ENCODE results near the gene ALDH18A1.

ALDH18A1 gene

DNA sequence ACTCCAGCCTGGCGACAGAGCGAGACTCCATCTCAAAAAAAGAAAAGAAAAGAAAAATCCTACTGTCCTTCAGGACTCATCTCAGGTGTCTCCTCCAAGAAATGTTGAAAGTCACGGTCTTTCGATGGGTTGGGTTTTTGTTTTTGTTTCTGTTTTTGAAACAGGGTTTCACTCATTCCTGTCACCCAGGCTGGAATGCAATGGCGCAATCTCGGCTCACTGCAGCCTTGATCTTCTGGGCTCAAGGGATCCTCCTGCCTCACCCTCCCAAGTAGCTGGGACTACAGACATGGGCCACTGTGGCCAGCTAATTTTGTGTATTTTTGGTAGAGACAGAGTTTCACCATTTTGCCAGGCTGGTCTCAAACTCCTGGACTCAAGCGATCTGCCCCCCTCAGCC is 92.2 kb downstream of the ALDH18A1 start:
- no peak for TF ChIP-seq CTCF (IDR thresholded peaks at IDR 0.05)
- DNase-seq (ENCODE audit: low spot score) = no peak
- Histone ChIP-seq H3K27ac (no peak overlapping the region), H3K4me3 (no peak overlapping the region)

DNA sequence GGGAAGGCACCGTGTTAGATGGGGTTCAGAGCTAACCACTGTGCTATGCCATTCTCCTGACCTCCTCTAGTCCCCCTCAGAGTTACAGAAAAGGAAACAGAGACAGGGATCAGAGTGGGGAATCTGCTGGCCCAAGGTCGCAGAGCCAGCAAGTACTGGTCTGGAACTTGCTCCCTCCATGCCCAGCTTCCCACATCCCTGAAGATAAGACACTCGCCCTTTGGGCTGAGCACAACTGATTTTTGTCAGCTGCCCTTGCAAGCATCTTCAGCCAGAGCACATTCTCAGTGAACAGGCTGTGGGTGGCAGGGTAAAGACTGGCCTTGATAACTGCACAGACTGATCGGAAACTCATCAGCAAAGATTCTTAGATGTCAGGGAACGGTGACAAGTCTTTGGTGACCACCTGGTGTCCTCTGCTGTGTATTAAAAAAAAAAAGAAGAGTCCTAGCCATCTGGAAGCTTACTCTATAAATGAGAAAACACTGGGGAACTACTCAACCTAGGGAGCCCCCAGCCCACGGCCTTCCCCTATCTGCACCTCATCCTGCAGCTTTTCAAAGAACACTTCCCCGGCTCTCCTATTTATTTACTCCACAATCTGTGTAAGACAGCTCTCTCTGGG is 94.1 kb downstream of the ALDH18A1 start:
- H3K27ac ChIP-seq = no peak overlapping the region
- no peak for DNase-seq (ENCODE audit: low spot score)
- no peak overlapping the region for H3K4me3 ChIP-seq
- TF ChIP-seq CTCF (IDR thresholded peaks at IDR 0.05) = no peak

- no peak for TF ChIP-seq CTCF (IDR thresholded peaks at IDR 0.05)
- H3K27ac ChIP-seq = peak overlapping the region in 1 of 2 donors; percentile 88
- peak overlapping the region; percentile 84 for H3K4me3 ChIP-seq
These were observed 94.7 kb downstream of the ALDH18A1 start for GRCh38 chr10:95561864-95562177.

DNA sequence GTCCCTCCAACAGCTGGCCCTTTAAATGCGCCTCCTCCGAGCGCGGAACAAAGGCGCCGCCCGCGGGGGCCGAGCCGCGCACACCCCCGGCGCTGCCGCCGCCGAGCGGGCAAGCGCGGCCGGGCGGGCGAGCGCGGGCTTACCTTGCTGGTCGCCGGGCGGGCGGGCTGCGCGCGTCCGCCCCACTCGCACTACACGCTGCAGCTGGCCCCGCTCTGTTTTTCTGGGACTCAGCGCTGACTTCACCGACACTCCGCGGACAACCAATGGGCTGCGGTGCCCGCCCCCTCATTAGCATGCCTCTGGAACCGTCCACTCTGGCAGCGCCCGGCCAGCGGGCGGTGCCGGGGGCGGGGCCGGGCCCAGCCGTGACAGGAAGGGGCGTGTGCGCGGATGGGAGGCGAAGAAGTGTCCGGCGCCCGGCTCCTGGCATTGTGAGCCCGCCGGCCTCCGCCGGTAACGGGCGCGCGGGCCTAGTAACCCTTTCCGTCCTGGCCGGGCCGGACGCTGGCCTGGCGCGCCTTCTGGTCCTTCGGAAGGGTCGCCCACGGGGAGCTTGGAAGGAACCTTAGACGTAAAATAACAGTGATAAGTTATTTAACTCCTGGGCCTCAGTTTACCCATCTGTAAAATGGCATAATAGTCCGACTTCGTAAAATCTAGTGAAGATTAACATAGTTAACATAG is 95.2 kb downstream of the ALDH18A1 start, which contains the start of gene SORBS1:
TSS of gene SORBS1 (minus strand) at position 195 of the 687 bp plus-strand sequence. CDS start 120,236 bp downstream, outside the sequence.
- Histone ChIP-seq H3K4me3 (peak within 1 kb of the TSS; percentile 84), H3K27ac (peak within 1 kb of the TSS; percentile 78 to 88)
- peak; percentile 98 for DNase-seq (ENCODE audit: low spot score)
- no peak for TF ChIP-seq CTCF (IDR thresholded peaks at IDR 0.05)

More at GRCh38 chr10:95561864-95562177, 94.7 kb downstream of the ALDH18A1 start:
- no peak for DNase-seq (ENCODE audit: low spot score)

GRCh38 chr10:95560278-95561176 is 96.0 kb downstream of the ALDH18A1 start:
- peak overlapping the region; percentile 84 for H3K4me3 ChIP-seq
- TF ChIP-seq CTCF (IDR thresholded peaks at IDR 0.05) = no peak
- DNase-seq (ENCODE audit: low spot score) = peak; percentile 79
- H3K27ac ChIP-seq = peak overlapping the region; percentile 78 to 88

DNA sequence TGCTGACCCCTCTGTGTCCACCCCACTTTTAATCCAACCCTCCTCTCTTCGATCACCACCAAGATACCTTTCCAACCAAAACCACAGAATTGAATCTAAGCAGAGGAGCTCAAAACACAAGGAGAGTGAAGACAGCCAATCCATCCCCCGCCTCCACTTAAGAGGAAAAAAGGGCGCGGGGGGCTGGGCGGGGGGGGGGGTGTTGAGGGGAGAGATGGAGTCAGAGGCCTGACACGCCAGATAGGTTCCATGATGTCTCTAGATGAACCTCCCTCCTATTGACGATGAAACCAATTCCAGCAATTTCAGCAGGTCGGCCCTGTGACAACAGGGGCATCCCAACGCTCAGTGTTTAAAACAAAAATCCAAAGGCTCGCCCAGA is 96.6 kb downstream of the ALDH18A1 start:
- no peak for DNase-seq (ENCODE audit: low spot score)
- TF ChIP-seq CTCF (IDR thresholded peaks at IDR 0.05) = no peak
- peak overlapping the region; percentile 78 to 88 for H3K27ac ChIP-seq
- H3K4me3 ChIP-seq = peak overlapping the region; percentile 84

Measured in coronary artery (tissue), 2 donors.